ENCODE measurements around the gene LIN7C.
"Not testable (repeated sequence)": the region's sequence is repeated elsewhere in the genome, so short reads cannot be mapped to it uniquely, and the experiment has no call there.

LIN7C gene

DNA sequence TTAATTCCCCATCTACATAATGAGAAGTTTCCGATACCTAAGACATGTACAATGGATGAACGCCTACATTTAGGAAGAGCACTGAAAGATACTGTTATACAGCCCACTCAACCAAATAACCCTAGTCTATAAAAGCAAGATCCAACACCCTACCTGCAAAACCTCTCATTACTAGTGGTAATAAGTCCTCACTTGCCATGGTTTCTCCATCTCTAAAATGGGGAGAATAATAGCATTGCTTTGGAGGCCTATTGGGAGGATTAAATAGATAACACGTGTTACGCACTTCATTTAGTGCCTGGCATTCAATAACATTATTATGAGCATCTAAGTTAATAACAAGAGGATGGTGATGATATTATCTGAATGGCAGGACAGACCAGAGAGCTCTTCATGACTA, 50.9 kb downstream of the LIN7C start:
- H3K9me3 ChIP-seq (ENCODE audit: control insufficient read depth, insufficient read depth, low read length) = no peaks in the 10 kb centered on the region
- no peaks in the 10 kb centered on the region for H3K27me3 ChIP-seq (ENCODE audit: control insufficient read depth, insufficient read depth, low read length)
- H3K4me3 ChIP-seq (ENCODE audit: low read depth, low read length) = no peak overlapping the region
- H3K36me3 ChIP-seq (ENCODE audit: control insufficient read depth, insufficient read depth, low read length) = no peaks in the 10 kb centered on the region
- H3K4me1 ChIP-seq (ENCODE audit: control insufficient read depth, insufficient read depth, low read length) = peaks cover 20% of the 10 kb centered on the region
- H3K9ac ChIP-seq (ENCODE audit: low read depth, low read length) = no peak overlapping the region

DNA sequence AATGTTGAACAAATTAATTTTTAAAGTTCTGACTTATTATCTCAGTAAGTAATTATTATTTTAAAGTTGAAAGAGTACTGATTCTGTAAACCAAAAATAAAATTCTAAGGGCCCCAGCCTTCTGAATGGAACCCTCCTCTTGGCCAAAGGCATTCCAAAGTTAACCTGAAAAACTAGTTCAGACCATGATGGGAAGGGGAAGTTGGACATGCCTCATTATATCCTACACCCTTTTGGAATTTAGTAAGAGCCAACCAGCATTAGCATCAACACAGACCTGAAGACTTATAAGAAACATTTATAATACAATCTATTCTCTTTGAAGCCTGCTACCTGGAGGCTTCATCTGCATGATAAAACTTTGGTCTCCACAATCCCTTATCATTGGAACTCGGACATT, 52.9 kb downstream of the LIN7C start:
- peaks cover 18% of the 10 kb centered on the region for H3K4me1 ChIP-seq (ENCODE audit: control insufficient read depth, insufficient read depth, low read length)
- no peak overlapping the region for H3K9ac ChIP-seq (ENCODE audit: low read depth, low read length)
- no peaks in the 10 kb centered on the region for H3K36me3 ChIP-seq (ENCODE audit: control insufficient read depth, insufficient read depth, low read length)
- H3K4me3 ChIP-seq (ENCODE audit: low read depth, low read length) = no peak overlapping the region
- no peaks in the 10 kb centered on the region for H3K27me3 ChIP-seq (ENCODE audit: control insufficient read depth, insufficient read depth, low read length)
- no peaks in the 10 kb centered on the region for H3K9me3 ChIP-seq (ENCODE audit: control insufficient read depth, insufficient read depth, low read length)

DNA sequence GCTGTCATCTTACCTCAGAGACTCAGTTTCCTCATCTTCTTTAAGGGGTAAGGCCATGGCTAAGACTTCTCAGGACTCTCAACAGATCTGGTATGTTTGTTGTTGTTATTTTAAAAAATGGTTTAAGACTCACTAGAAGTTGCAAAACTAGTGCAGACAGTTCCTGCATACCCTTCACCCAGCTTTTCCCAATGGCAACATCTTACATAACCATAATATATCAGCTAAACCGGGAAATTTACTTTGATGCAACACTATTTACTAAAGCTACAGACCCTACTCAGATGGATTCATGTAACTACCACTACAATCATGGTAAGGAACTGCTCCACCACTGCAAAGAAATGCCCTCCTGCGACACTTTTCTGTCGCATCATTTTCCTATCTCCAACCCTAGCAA, 54.4 kb downstream of the LIN7C start:
- Histone ChIP-seq H3K4me3 (ENCODE audit: low read depth, low read length) (no peak overlapping the region), H3K9me3 (ENCODE audit: control insufficient read depth, insufficient read depth, low read length) (no peaks in the 10 kb centered on the region), H3K36me3 (ENCODE audit: control insufficient read depth, insufficient read depth, low read length) (no peaks in the 10 kb centered on the region), H3K4me1 (ENCODE audit: control insufficient read depth, insufficient read depth, low read length) (peaks cover 25% of the 10 kb centered on the region), H3K27me3 (ENCODE audit: control insufficient read depth, insufficient read depth, low read length) (no peaks in the 10 kb centered on the region), H3K9ac (ENCODE audit: low read depth, low read length) (no peak overlapping the region)

DNA sequence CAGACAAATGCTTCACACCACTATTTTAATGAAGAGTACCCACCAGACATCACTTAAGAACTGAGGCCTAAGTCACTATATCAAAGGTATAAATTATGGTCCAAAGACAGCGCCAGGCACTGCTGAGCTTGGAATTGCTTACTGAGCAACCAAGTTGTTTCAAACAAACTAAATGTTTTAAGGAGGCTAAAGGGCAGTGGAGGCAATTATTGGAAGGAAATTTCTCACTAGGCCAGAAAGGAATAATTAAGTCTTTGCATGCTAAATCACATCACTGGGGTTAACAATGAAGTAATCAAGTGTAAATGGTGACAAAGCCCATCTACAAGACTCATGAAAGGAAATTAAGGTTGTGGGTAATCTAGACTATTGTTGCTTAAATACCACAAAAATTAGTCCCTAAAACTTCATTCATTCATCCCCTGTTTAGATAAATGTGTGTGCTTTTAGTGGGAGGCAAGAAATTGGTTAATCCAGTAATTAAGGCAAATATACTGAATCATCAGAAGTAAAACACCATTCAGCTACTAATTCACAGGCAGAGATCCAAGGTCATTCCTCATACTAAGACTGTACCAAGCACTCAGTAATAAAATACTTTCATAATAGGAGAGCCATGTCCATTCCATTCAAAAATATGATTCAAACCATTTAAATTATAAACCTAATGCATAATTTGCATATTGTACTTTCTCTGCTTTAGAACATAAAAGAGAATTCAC, 55.2 kb downstream of the LIN7C start:
- Histone ChIP-seq H3K27me3 (ENCODE audit: control insufficient read depth, insufficient read depth, low read length) (no peaks in the 10 kb centered on the region), H3K9ac (ENCODE audit: low read depth, low read length) (no peak overlapping the region), H3K36me3 (ENCODE audit: control insufficient read depth, insufficient read depth, low read length) (no peaks in the 10 kb centered on the region), H3K4me3 (ENCODE audit: low read depth, low read length) (no peak overlapping the region), H3K9me3 (ENCODE audit: control insufficient read depth, insufficient read depth, low read length) (no peaks in the 10 kb centered on the region), H3K4me1 (ENCODE audit: control insufficient read depth, insufficient read depth, low read length) (peaks cover 25% of the 10 kb centered on the region)

DNA sequence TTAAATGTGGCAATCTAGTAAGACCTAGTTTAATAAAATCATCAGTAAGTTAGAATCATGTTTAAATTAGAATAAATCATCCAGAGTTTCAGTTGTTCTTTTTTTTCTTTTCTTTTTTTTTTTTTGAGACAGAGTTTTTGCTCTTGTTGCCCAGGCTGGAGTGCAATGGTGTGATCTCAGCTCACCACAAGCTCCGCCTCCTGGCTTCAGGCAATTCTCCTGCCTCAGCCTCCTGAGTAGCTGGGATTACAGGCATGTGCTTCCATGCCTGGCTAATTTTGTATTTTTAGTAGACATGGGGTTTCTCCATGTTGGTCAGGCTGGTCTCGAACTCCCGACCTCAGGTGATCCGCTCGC, 58.4 kb downstream of the LIN7C start:
- H3K27me3 ChIP-seq (ENCODE audit: control insufficient read depth, insufficient read depth, low read length); H3K36me3 ChIP-seq (ENCODE audit: control insufficient read depth, insufficient read depth, low read length); H3K9me3 ChIP-seq (ENCODE audit: control insufficient read depth, insufficient read depth, low read length); H3K9ac ChIP-seq (ENCODE audit: low read depth, low read length); H3K4me3 ChIP-seq (ENCODE audit: low read depth, low read length): not testable (repeated sequence)
- H3K4me1 ChIP-seq (ENCODE audit: control insufficient read depth, insufficient read depth, low read length) = peaks cover 32% of the 10 kb centered on the region

DNA sequence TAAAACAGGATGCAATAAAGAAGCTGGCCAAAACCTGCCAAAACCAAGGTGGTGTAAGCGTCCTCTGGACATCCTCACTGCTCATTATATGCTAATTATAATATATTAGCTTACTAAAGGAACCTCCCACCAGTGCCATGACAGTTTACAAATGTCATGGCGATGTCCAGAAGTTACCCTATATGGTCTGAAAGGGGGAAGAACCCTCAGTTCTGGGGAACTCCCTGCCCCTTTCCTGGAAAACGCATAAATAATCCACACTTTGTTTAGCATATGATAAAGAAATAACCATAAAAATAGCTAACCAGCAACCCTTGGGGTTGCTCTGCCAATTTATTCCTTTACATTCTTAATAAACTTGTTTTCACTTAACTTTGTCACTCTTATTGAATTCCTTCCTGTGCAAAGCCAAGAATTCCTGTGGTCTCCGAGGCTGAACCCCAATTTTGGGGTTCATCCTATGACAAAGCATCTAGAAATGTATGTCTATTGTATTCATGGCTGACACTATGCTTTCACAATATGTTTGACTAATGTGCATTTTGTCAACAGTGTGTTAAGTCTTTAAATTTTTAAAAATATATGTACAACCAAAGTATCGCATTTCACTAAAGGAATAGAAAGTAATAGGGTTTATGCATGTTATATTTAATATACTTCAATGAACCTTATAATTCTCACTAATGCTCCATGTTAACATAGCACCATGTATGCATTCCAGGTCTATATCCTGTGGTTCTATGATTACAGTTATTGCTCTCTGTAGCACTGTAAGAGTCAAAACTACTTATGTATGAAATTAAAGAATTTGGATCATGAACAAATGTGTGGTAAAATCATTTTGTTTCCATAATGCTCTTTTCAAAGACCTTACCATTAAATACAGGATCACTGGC, 59.0 kb downstream of the LIN7C start:
- Histone ChIP-seq H3K9me3 (ENCODE audit: control insufficient read depth, insufficient read depth, low read length) (no peaks in the 10 kb centered on the region), H3K36me3 (ENCODE audit: control insufficient read depth, insufficient read depth, low read length) (no peaks in the 10 kb centered on the region), H3K27me3 (ENCODE audit: control insufficient read depth, insufficient read depth, low read length) (no peaks in the 10 kb centered on the region), H3K4me1 (ENCODE audit: control insufficient read depth, insufficient read depth, low read length) (peaks cover 38% of the 10 kb centered on the region), H3K9ac (ENCODE audit: low read depth, low read length) (no peak overlapping the region), H3K4me3 (ENCODE audit: low read depth, low read length) (no peak overlapping the region)

DNA sequence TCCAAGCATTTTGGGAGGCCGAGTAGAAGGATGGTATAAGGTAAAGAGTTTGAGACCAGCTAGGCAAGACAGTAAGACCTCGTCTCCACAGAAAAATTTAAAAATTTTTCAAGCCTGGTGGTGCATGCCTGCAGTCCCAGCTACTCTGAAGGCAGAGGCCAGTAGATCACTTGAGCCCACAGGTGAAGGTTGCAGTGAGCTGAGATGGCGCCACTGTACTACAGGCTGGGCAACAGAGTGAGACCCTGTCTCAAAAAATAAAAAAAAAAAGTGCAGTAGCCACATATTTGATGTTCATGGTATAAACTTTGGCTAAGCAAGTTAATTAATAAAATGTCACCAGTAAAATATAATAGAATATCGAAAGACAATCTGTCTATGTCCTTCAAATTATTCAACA, 60.9 kb downstream of the LIN7C start:
- H3K4me1 ChIP-seq (ENCODE audit: control insufficient read depth, insufficient read depth, low read length) = peaks cover 42% of the 10 kb centered on the region
- no peaks in the 10 kb centered on the region for H3K27me3 ChIP-seq (ENCODE audit: control insufficient read depth, insufficient read depth, low read length)
- no peaks in the 10 kb centered on the region for H3K9me3 ChIP-seq (ENCODE audit: control insufficient read depth, insufficient read depth, low read length)
- H3K4me3 ChIP-seq (ENCODE audit: low read depth, low read length) = peak overlapping the region; percentile 13
- H3K36me3 ChIP-seq (ENCODE audit: control insufficient read depth, insufficient read depth, low read length) = no peaks in the 10 kb centered on the region
- no peak overlapping the region for H3K9ac ChIP-seq (ENCODE audit: low read depth, low read length)

DNA sequence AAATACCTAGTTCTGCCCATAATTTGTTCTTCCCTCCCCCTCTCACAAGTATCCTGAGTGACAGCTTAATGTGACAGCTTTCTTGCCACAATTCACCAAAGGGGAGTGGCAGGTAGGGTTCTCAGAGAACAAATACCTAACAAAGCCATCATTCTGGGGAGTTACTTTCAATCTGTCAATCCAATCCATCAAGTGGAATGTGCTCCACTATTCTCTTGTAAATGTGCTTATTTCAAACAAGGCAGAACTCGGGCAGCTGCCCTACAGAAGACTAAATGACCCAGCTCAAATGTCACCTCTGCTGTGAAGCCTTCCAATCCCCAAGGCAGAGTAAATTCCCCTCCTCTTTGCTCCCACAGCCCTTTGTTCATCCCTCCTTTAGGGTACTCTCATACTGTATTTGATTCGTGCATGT, 61.8 kb downstream of the LIN7C start:
- Histone ChIP-seq H3K9ac (ENCODE audit: low read depth, low read length) (no peak overlapping the region), H3K36me3 (ENCODE audit: control insufficient read depth, insufficient read depth, low read length) (no peaks in the 10 kb centered on the region), H3K27me3 (ENCODE audit: control insufficient read depth, insufficient read depth, low read length) (no peaks in the 10 kb centered on the region), H3K9me3 (ENCODE audit: control insufficient read depth, insufficient read depth, low read length) (no peaks in the 10 kb centered on the region), H3K4me3 (ENCODE audit: low read depth, low read length) (peak overlapping the region; percentile 13), H3K4me1 (ENCODE audit: control insufficient read depth, insufficient read depth, low read length) (peaks cover 44% of the 10 kb centered on the region)

All from iPS-15b (cell line).